GM12878 (cell line): ENCODE data around the gene SLC19A1. TPM values are rescaled to one million over a fixed set of nuclear protein-coding genes. Genes with fewer than 3 reads are reported as not detected.
A peak's percentile ranks its signal among the peaks of the same experiment; 100 is the strongest.

Source experiments
- EED ChIP-seq: sonication (generic); IDR thresholded peaks from 2 replicates; pipeline ENCODE4 v1.6.1; 2016; ENCODE audit warnings: antibody characterized with exemption, low read depth
- FOS ChIP-seq: IDR thresholded peaks from 3 replicates; pipeline ENCODE4 v1.6.1; 2011; ENCODE audit warnings: borderline replicate concordance; ENCODE audit not compliant: insufficient read length; ENCODE audit errors: extremely low read depth
- FOXK2 ChIP-seq: fragments of 450-650 bp; IDR thresholded peaks from 2 replicates; pipeline ENCODE4 v1.6.1; 2017; ENCODE audit warnings: mild to moderate bottlenecking, moderate library complexity
- HDAC6 ChIP-seq: fragments of 200-600 bp; sonication (generic); IDR thresholded peaks from one replicate; pipeline ENCODE4 v1.8.0; 2017; ENCODE audit warnings: antibody characterized with exemption; ENCODE audit not compliant: unreplicated experiment
- IRF5 ChIP-seq: fragments of 450-650 bp; IDR thresholded peaks from 2 replicates; pipeline ENCODE4 v1.6.1; 2017; ENCODE audit warnings: borderline replicate concordance
- KDM1A ChIP-seq: fragments of 200-600 bp; sonication (generic); IDR thresholded peaks from 2 replicates; pipeline ENCODE4 v1.6.1; 2016; ENCODE audit warnings: borderline replicate concordance
- MXI1 ChIP-seq: fragments of 150-350 bp; IDR thresholded peaks from 2 replicates; pipeline ENCODE4 v1.6.1; 2011; ENCODE audit warnings: low read depth, mild to moderate bottlenecking, inconsistent platforms, low read length, improper control_type of control experiment
- NBN ChIP-seq: fragments of 450-650 bp; IDR thresholded peaks from 2 replicates; pipeline ENCODE4 v1.6.1; 2016
- NFYB ChIP-seq: IDR thresholded peaks from 2 replicates; pipeline ENCODE4 v1.6.1; 2011; ENCODE audit warnings: low read depth, mild to moderate bottlenecking, low read length, improper control_type of control experiment, moderate library complexity; ENCODE audit not compliant: insufficient read depth
- RBBP5 ChIP-seq: fragments of 200-600 bp; sonication (generic); conservative IDR thresholded peaks from 2 replicates; pipeline ENCODE4 v1.6.1; 2016
- SUPT20H ChIP-seq: IDR thresholded peaks from 2 replicates; pipeline ENCODE4 v1.6.1; 2011; ENCODE audit warnings: low read depth, mild to moderate bottlenecking, low read length, moderate library complexity, borderline replicate concordance; ENCODE audit not compliant: control insufficient read depth
- TBL1XR1 ChIP-seq: IDR thresholded peaks from 2 replicates; pipeline ENCODE4 v1.6.1; 2012; ENCODE audit warnings: low read depth, low read length, improper control_type of control experiment
- TCF3 ChIP-seq: IDR thresholded peaks from 2 replicates; pipeline ENCODE4 v1.6.1; 2012; ENCODE audit warnings: low read depth, mild to moderate bottlenecking, low read length, borderline replicate concordance; ENCODE audit not compliant: insufficient read depth
- ZBTB40 ChIP-seq: fragments of 450-650 bp; IDR thresholded peaks from 2 replicates; pipeline ENCODE4 v1.6.1; 2016; ENCODE audit warnings: mild to moderate bottlenecking, moderate library complexity, borderline replicate concordance
- ZNF217 ChIP-seq: fragments of 450-650 bp; IDR thresholded peaks from 2 replicates; pipeline ENCODE4 v1.6.1; 2017; ENCODE audit warnings: antibody characterized with exemption, mild to moderate bottlenecking
- polyA plus RNA-seq, 11 experiments: library from polyadenylated mRNA; depleted of rRNA in 4 of 11; unstranded in 6 of 11; stranded (reverse) in 5 of 11; fragments of >200 nt; fragmentation: Nextera tagmentation in 4 of 11; fragmentation: Illumina TruSeq in 1 of 11; extraction: Ambion mirVana in 4 of 11; extraction: Trizol in 1 of 11; gene quantifications; 1 replicate in 1 of 11; 2 replicates in 10 of 11; pipeline versions ENCODE4 v1.2.1 to v1.2.3, GENCODE V29; 2011 to 2016; ENCODE audit warnings: inconsistent platforms in 2 of 11, missing spikeins in 2 of 11, low read depth in 1 of 11
- total RNA-seq, 4 experiments: library from RNA; depleted of rRNA in 3 of 4; stranded (reverse); fragments of >200 nt in 3 of 4; fragmentation: Illumina TruSeq in 1 of 4; extraction: Trizol in 1 of 4; gene quantifications; 2 replicates each; pipeline versions ENCODE4 v1.2.1 to v1.2.3, GENCODE V29; 2013 to 2021
- TF ChIP-seq, protein P1 (sequence below): IDR thresholded peaks from 2 replicates; pipeline ENCODE4 v1.6.1; 2011; ENCODE audit warnings: borderline replicate concordance, low read depth, mild to moderate bottlenecking, moderate library complexity, mixed read lengths, low read length; ENCODE audit not compliant: insufficient read depth; ENCODE audit errors: extremely low read length
- TF ChIP-seq, protein P2 (sequence below): fragments of 450-650 bp; IDR thresholded peaks from 2 replicates; pipeline ENCODE4 v1.6.1; 2016; ENCODE audit warnings: mild to moderate bottlenecking
- TF ChIP-seq, protein P3 (sequence below): fragments of 450-650 bp; IDR thresholded peaks from 2 replicates; pipeline ENCODE4 v1.6.1; 2017; ENCODE audit warnings: low read depth, mild to moderate bottlenecking, moderate library complexity

The SLC19A1 gene
- total and polyA plus RNA-seq, 10 of the 15 experiments (the other 5 are each of a cell fraction or from before 2014, with no cell fraction given), result 0.42 to 49.7 (median 12.2) TPM

DNA sequence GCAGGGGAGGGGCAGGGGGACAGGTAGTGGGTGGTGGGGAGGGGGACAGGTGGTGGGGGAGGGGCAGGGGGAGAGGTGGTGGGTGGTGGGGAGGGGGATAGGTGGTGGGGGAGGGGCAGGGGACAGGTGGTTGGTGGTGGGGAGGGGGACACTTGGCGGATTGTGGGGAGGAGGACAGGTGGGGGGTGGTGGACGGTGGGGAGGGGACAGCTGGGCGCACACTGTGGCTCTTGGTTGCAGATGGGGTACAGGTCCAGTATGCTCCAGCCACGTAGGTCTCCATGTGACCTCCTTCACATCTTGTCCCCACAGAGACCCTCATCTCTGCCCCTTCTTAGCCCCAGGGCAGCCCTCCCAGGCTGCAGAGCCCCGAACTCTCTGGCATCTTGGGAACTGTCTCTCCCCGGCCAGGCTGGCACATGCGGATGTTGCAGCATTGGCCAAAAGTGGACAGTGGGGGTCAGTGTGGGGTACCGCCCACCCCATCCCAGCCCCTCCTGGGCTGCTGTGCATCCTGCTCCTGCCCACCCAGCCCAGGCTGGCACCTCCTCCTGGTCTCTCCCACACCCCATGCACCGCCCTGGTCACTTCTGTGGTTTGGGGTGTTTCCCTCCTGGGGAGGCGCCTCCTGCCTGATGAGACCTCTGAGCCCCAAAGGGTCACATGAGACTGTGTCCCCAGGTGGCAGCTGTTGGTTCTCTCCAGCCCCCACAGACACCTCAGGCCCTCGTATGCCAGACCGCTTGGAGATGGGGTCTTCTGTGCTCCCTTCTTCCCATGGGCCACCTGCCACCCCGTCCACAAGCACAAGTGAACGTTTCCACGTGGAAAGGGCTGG lies 7.6 kb upstream of the SLC19A1 start (continued):
- TF ChIP-seq, protein P1, sequence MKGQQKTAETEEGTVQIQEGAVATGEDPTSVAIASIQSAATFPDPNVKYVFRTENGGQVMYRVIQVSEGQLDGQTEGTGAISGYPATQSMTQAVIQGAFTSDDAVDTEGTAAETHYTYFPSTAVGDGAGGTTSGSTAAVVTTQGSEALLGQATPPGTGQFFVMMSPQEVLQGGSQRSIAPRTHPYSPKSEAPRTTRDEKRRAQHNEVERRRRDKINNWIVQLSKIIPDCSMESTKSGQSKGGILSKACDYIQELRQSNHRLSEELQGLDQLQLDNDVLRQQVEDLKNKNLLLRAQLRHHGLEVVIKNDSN, result peak; percentile 42
- TF ChIP-seq RBBP5 (no peak), KDM1A (no peak), MXI1 (peak; percentile 29; the same call in 1 of the 2 replicates), ZBTB40 (no peak), ZNF217 (no peak), SUPT20H (no peak), NFYB (no peak), EED (peak; percentile 11), FOS (no peak), NBN (0 out of 2 replicates have a peak, but pooled peaks have one; percentile 41), FOXK2 (no peak), TBL1XR1 (no peak), IRF5 (no peak), HDAC6 (no peak), TCF3 (no peak)
- TF ChIP-seq, protein P2, sequence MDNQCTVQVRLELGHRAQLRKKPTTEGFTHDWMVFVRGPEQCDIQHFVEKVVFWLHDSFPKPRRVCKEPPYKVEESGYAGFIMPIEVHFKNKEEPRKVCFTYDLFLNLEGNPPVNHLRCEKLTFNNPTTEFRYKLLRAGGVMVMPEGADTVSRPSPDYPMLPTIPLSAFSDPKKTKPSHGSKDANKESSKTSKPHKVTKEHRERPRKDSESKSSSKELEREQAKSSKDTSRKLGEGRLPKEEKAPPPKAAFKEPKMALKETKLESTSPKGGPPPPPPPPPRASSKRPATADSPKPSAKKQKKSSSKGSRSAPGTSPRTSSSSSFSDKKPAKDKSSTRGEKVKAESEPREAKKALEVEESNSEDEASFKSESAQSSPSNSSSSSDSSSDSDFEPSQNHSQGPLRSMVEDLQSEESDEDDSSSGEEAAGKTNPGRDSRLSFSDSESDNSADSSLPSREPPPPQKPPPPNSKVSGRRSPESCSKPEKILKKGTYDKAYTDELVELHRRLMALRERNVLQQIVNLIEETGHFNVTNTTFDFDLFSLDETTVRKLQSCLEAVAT, result 0 out of 2 replicates have a peak, but pooled peaks have one; percentile 36
- TF ChIP-seq, protein P3, sequence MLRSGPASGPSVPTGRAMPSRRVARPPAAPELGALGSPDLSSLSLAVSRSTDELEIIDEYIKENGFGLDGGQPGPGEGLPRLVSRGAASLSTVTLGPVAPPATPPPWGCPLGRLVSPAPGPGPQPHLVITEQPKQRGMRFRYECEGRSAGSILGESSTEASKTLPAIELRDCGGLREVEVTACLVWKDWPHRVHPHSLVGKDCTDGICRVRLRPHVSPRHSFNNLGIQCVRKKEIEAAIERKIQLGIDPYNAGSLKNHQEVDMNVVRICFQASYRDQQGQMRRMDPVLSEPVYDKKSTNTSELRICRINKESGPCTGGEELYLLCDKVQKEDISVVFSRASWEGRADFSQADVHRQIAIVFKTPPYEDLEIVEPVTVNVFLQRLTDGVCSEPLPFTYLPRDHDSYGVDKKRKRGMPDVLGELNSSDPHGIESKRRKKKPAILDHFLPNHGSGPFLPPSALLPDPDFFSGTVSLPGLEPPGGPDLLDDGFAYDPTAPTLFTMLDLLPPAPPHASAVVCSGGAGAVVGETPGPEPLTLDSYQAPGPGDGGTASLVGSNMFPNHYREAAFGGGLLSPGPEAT, result peak; percentile 8; the same call in 1 of the 2 replicates
